NCI-H226 (cell line): ENCODE measurements around the gene ZYG11A.

ENCODE experiments used
- DNase-seq: peaks from one replicate; pipeline ENCODE4 v3.0.0-alpha.2; 2015

ZYG11A gene

DNA sequence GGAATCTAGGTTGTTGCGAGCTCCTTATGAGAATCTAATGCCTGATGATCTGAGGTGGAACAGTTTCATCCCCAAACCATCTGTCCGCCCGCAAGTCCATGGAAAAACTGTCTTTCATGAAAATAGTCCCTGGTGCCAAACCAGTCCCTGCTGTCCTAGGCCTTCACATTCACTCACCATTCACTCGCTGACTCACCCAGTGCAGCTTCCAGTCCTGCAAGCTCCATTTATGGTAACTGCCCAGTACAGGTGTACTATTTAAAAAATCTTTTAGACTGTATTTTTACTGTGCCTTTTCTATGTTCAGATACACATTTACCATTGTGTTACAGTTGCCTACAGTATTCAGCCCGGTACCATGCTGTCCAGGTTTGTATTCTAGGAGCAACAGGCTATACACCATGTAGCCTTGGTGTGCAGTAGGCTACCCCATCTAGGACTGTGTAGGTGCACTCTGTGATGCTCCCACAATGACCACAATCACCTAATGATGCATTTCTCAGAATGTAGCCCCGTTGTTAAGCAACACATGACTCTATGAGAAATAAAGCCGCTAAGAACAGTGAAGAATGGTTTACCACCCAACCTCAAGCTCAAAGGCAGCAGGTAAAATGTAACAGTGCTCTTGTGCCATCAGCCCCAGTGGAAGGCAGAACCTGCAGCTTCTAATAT, 76.6 kb downstream of the ZYG11A start:
- no peak for DNase-seq

DNA sequence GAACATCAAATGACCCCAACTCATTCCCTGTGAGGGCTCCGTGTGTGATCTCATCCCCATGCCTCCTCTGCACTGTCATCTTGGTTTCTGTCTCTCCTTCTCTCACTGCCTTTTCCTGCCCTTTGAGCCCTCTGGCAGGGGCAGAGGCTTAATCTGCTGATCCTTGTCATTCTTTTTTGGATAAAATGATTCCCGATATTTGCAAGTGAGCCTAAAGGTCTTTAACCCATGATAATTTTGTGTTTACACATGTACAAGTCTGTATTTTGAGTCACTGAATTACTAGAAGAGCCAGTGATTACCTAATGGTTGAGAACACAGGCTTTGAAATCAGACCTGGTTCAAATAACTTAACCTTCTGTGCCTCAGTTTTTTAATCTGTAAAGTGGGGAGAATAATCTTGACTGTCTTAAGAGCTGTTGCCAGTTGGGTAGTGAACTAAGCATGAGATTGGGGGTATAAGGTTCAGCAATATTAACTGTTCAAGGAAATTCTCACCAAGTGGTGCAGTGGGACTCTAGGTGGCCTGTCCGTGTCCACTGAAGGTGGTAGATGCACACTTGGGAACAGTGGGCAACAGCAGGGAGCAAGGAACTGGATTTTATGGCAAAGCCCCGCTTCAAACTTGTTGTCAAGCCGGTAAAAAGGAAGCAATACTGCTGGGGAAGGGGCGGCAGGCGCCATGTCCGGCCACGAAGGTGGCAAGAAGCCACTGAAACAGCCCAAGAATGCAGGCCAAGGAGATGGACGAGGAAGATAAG, 77.3 kb downstream of the ZYG11A start:
- DNase-seq = no peak

DNA sequence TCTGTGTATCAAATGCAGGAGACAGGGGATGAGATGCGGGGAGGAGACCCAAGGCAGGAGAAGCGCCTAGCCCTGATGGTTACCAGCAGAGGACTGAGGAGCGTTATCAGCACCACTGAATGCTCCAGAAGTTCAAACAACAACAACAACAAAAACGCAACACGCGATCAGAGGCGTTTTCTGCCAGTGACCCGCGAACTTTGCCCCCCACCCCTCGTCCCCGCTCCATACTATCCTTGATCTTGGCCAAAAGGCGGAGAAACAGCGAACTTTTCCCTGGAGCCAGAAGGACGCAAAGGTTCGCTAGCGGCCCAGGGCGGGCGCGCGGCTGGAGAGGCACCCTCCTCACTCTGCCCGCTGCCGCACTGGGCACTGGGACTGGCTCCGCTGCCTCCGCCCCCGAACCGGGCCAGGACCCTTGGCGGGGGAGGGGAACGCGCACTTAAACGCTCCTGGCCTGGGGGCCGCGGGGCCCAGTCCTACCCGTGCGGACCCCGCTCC, 78.3 kb downstream of the ZYG11A start:
- no peak for DNase-seq

DNA sequence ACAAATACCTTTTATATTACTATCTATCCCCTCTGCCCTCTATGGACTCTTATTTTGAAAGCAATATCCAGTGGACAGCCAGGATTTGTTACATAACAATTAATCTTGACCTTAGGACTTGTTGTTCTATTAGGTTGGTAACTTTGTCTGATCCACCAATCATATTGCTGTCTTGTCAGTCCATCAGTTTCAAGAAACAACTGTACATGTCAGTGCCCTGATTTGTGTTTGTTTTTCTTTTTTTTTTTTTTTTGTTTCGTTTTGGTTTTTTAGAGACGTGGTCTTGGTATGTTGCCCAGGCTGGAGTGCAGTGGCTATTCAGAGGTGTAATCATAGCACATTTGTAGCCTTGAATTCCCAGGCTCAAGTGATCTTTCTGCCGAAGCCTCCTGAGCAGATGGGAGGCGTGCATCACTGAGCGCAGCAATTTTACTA, 83.0 kb downstream of the ZYG11A start:
- DNase-seq = no peak

DNA sequence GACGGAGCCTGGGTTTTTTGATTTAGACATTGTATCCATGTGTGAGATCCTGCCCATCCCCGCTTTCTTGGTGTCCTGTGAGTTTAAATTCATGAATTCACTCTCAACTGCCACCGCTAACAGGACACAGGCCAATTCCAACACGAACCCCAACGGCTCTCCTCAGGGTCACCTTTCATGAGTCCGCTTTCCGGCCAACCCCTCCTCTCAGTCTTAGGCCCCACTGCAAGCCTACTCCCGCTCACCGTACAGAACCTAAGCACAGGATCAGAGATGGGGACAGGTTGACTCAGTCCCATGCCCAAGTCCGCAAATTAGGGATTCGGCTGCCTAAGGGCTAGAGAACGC, 84.3 kb downstream of the ZYG11A start:
- DNase-seq = no peak

DNA sequence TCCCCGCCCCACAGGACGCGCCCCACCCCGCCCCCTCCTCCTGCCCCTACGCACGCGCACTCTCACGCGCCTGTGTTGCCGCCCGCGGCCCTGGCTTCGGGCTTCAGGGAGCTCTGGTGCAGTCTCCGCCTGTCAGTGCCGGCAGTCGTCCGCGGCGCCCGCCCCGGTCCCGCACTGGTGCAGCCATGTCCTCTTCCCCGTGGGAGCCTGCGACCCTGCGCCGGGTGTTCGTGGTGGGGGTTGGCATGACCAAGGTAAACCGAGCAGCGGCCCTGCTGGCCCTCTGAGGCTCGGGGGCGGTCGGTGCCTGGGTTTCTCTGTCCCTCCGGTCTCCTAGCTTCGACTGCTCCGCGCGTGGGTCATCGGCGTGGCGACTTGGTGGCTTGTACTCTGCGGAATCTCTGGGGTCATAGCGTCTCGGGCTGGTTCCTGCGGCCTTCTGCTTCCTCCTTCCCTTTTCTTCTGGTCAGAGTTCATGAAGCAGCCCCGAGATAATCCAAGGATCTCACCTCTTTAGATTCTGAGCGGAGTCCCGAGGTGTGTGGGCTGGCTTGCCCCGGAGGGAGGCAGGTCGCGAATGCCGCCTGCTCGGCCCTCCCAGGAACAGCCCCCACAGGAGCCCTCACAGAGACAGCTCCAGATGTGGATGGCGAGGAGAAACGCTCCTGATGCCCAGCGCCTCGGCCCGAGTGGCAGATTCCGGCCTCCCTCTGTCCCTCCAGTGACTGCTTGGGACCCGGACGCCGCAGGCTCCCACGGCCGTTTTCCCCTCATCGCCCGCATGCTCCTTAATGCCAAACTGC, 84.9 kb downstream of the ZYG11A start, which contains the start of gene SCP2:
Gene SCP2 (plus strand): TSS at position 65 of the 803 bp plus-strand sequence. CDS start 121 bp downstream, at position 186.
- DNase-seq = peak; percentile 33

DNA sequence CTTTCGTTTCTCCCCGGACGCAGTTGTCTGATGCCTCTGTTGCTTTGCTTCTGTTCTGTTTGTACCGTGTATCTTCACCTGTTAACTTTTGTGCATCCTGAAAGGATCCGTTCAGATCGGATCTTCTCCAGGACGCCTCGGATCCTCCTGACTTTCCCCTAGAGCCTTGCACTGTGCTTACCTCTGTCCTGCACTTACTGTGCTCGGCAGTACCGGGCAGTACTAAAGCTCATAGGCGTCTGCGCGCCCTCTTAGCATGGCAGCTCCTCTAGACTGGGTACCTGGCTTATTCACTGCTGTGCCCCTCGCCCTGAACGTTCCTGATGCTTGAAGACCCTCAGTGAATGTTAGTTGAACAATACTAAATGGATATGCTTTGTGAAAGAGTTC, 85.5 kb downstream of the ZYG11A start:
- no peak for DNase-seq

DNA sequence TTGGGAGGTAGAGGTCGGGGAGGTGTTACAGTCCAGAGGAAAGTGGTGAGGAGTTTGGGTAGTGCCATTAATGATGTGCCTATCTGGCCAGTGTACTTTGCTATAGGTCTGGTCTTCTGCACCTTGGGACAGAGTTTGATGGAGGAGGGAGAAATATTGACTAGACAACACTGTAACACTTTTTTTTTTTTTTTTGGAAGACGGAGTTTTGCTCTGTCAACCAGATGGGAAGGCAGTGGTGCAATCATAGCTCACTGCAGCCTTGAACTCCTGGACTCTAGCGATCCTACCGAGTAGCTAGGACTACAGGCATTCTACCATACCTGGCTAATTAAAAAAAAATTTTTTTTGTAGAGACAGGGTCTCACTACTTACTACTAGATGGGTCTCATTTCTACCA, 86.5 kb downstream of the ZYG11A start:
- no peak for DNase-seq

DNA sequence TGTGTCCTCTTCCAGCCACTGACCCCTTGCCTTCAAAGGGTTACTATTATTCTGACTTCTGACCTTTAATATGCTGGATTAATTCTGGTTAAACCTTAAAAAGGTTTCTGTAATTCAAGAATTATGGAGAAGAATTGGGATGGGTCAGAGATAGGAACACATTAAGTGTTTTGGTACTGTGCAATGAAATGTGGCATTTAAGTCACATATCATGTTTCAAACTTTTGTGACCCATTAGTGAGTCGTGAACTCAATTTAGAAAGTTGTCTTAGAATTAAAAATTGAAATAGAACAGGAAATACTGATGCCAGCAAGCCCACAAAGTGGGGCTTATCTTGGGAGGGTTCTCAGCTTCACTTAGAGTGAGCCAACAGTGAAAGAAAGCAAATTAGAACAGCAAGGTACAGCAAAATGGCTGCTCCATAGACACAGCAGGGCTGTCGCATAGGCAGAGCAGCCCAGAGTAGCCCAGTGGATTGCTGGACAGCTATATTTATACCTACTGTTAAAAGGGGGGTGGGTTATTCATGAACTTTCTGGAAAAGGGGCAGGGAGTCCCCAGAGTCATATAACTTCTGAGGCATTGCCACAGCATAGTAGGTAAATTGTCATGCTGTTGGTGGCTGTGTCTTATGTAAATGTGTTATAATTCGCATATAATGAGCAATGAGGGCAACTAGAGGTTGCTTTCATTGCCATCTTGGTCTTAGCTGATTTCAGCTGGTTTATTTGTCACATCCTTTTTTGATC, 95.0 kb downstream of the ZYG11A start:
- DNase-seq = no peak

DNA sequence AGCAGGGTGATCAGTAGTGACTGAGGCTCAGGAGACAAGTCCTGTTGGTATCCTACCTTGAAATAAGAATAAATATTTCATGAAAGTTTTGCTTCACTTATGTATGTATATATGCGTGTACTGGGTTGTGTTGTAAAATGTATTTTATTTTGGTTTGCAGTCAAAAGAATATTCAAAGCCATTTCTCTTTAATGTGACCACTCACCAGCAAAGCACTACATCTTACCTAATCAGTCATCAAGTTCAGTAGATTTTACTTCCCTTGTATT, 95.6 kb downstream of the ZYG11A start:
- DNase-seq = no peak

DNA sequence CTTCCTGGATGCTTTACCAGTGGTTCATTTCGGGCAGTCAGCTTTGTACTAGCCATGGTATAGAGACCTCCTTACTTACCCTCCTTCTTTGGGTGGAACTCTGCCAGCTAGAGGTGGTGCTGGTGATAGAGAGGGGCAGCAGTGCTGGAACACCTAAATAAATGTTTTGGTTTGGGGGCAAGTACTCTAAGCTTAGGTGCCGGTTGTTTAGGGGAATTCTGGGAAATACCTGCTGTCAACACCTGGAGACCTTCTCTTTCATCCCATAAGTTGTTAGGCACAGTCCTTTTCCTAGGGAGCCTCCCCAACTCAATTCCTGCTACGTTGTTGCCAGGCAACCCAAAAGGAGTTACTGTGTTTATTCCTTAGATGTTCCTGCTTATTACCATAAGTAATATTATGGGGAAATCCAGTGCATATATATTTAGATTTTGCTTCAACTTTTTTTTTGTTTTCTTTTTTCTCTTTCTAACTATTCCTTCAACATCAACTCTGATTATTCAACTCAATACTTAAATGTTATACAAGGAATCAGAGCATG, 101.4 kb downstream of the ZYG11A start:
- no peak for DNase-seq

DNA sequence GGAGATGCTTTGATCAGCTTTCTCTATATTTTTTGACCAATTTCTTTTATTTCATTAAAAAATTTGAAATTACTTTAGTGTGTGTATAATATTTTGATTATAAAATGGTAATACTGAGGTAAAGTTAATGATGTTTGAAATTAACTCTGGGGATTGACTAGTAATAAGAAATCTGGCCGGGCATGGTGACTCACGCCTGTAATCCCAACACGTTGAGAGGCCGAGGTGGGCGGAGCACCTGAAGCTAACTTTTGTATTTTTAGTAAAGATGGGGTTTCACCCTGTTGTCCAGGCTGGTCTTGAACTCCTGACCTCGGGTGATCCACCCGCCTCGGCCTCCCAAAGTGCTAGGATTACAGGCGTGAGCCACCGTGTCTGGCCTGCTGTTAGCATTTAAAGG, 102.0 kb downstream of the ZYG11A start:
- DNase-seq = no peak
